GM23338 (cell line): Measurements from ENCODE around the gene NFIB. TPM values are rescaled to one million over a fixed set of nuclear protein-coding genes. Genes with fewer than 3 reads are reported as not detected.

ENCODE experiments used
- ATAC-seq: fragments of 200-7000 bp; cut with Tn5 transposase; 3 replicates; pipeline ENCODE4 v1.9.1; 2020
- DNase-seq: peaks from one replicate; pipeline ENCODE4 v3.0.0-alpha.2; 2015; ENCODE audit warnings: low spot score
- H2AFZ ChIP-seq: fragments of 200-600 bp; sonication (generic); 2 replicates; pipeline ENCODE4 v1.8.0; 2016; ENCODE audit warnings: antibody characterized with exemption, mild to moderate bottlenecking, moderate library complexity
- H3F3A ChIP-seq: fragments of 200-600 bp; sonication (generic); replicated peaks from 2 replicates; pipeline ENCODE4 v1.8.0; 2017; ENCODE audit warnings: antibody characterized with exemption, mixed run types, low read depth
- H3K27ac ChIP-seq: fragments of 200-600 bp; sonication (generic); 2 replicates; pipeline ENCODE4 v1.6.1; 2016; ENCODE audit warnings: low read depth
- H3K27me3 ChIP-seq: fragments of 200-600 bp; sonication (generic); 2 replicates; pipeline ENCODE4 v1.8.0; 2016; ENCODE audit warnings: mild to moderate bottlenecking, mixed run types, moderate library complexity; ENCODE audit not compliant: insufficient read depth
- H3K36me3 ChIP-seq: fragments of 200-600 bp; sonication (generic); 2 replicates; pipeline ENCODE4 v1.8.0; 2016; ENCODE audit warnings: mild to moderate bottlenecking; ENCODE audit not compliant: insufficient read depth
- H3K4me1 ChIP-seq: fragments of 200-600 bp; sonication (generic); 2 replicates; pipeline ENCODE4 v1.8.0; 2016; ENCODE audit warnings: mild to moderate bottlenecking, moderate library complexity; ENCODE audit not compliant: insufficient read depth
- H3K4me2 ChIP-seq: fragments of 200-600 bp; sonication (generic); 2 replicates; pipeline ENCODE4 v1.7.1; 2017; ENCODE audit warnings: mixed run types
- H3K4me3 ChIP-seq: fragments of 200-600 bp; sonication (generic); 2 replicates; pipeline ENCODE4 v1.6.1; 2016; ENCODE audit warnings: mixed run types
- H3K79me2 ChIP-seq: fragments of 200-600 bp; sonication (generic); replicated peaks from 2 replicates; pipeline ENCODE4 v1.8.0; 2017; ENCODE audit warnings: mild to moderate bottlenecking; ENCODE audit not compliant: insufficient read depth
- H3K9me2 ChIP-seq: fragments of 200-600 bp; sonication (generic); 2 replicates; pipeline ENCODE4 v1.8.0; 2017; ENCODE audit not compliant: insufficient read depth
- H4K20me1 ChIP-seq: fragments of 200-600 bp; sonication (generic); replicated peaks from 2 replicates; pipeline ENCODE4 v1.8.0; 2017; ENCODE audit warnings: mild to moderate bottlenecking; ENCODE audit not compliant: insufficient read depth
- H3K27ac Mint-ChIP-seq: 2 replicates; pipeline ENCODE4 v1.8.0; 2020; ENCODE audit warnings: inconsistent platforms, mild to moderate bottlenecking, moderate library complexity, mixed read lengths
- H3K27me3 Mint-ChIP-seq: 3 replicates; pipeline ENCODE4 v1.8.0; 2022; ENCODE audit warnings: low read depth, mild to moderate bottlenecking, moderate library complexity, mixed read lengths, inconsistent platforms; ENCODE audit not compliant: insufficient read depth, poor library complexity
- H3K36me3 Mint-ChIP-seq: 3 replicates; pipeline ENCODE4 v1.8.0; 2021; ENCODE audit warnings: low read depth, mild to moderate bottlenecking, inconsistent platforms, moderate library complexity, mixed read lengths
- H3K4me1 Mint-ChIP-seq: 3 replicates; pipeline ENCODE4 v1.8.0; 2020; ENCODE audit warnings: mild to moderate bottlenecking, inconsistent platforms, mixed read lengths
- H3K4me3 Mint-ChIP-seq: 3 replicates; pipeline ENCODE4 v1.8.0; 2021; ENCODE audit warnings: moderate library complexity, mild to moderate bottlenecking, inconsistent platforms, mixed read lengths
- H3K9me3 Mint-ChIP-seq: 3 replicates; pipeline ENCODE4 v1.8.0; 2020; ENCODE audit warnings: moderate library complexity, mild to moderate bottlenecking, inconsistent platforms, mixed read lengths
- CREB1 ChIP-seq: fragments of 250-450 bp; sonication (Bioruptor Pico); IDR thresholded peaks from 2 replicates; pipeline ENCODE4 v1.5.0; 2020; ENCODE audit warnings: low read depth, mild to moderate bottlenecking, moderate library complexity
- ETS1 ChIP-seq: IDR thresholded peaks from 2 replicates; pipeline ENCODE4 v1.6.1; 2016; ENCODE audit warnings: antibody characterized with exemption
- EZH2 ChIP-seq: fragments of 200-600 bp; sonication (generic); IDR thresholded peaks from one replicate; pipeline ENCODE4 v1.8.0; 2017; ENCODE audit warnings: antibody characterized with exemption, mild to moderate bottlenecking, low read depth; ENCODE audit not compliant: unreplicated experiment
- EZH2phosphoT487 ChIP-seq: fragments of 200-600 bp; sonication (generic); IDR thresholded peaks from one replicate; pipeline ENCODE4 v1.8.1; 2018; ENCODE audit warnings: antibody characterized with exemption; ENCODE audit not compliant: unreplicated experiment
- JUNB ChIP-seq: IDR thresholded peaks from one replicate; pipeline ENCODE4 v1.6.1; 2016; ENCODE audit warnings: antibody characterized with exemption; ENCODE audit not compliant: unreplicated experiment
- NANOG ChIP-seq: IDR thresholded peaks from 2 replicates; pipeline ENCODE4 v1.6.1; 2016; ENCODE audit warnings: antibody characterized with exemption, borderline replicate concordance
- POLR2AphosphoS5 ChIP-seq: IDR thresholded peaks from 2 replicates; pipeline ENCODE4 v1.6.1; 2016; ENCODE audit warnings: antibody characterized with exemption, low read depth
- REST ChIP-seq: IDR thresholded peaks from one replicate; pipeline ENCODE4 v1.6.1; 2018; ENCODE audit warnings: antibody characterized with exemption; ENCODE audit not compliant: unreplicated experiment
- STAT1 ChIP-seq: IDR thresholded peaks from one replicate; pipeline ENCODE4 v1.6.1; 2016; ENCODE audit warnings: antibody characterized with exemption; ENCODE audit not compliant: unreplicated experiment
- ZNF114 ChIP-seq: fragments of 250-450 bp; sonication (Bioruptor Pico); IDR thresholded peaks from 2 replicates; pipeline ENCODE4 v1.5.0; 2020; ENCODE audit warnings: mild to moderate bottlenecking, moderate library complexity
- ZNF331 ChIP-seq: fragments of 250-450 bp; sonication (Bioruptor Pico); IDR thresholded peaks from 2 replicates; pipeline ENCODE4 v1.5.0; 2020; ENCODE audit warnings: low read depth, mild to moderate bottlenecking, moderate library complexity
- polyA plus RNA-seq: library from polyadenylated mRNA; unstranded; fragments of >200 nt; fragmentation: Nextera tagmentation; extraction: Ambion mirVana; gene quantifications from 2 replicates; pipeline ENCODE4 v1.2.1, GENCODE V29; 2016
- total RNA-seq: library from RNA; depleted of rRNA; stranded (reverse); fragments of >200 nt; shearing (Covaris generic); gene quantifications from 2 replicates; pipeline ENCODE4 v1.2.3, GENCODE V29; 2014
- TF ChIP-seq, protein P1 (sequence below), 2 experiments: fragments of 200-600 bp in 1 of 2; sonication (generic) in 1 of 2; conservative IDR thresholded peaks; 2 replicates each; pipeline versions ENCODE4 v1.5.1 to v1.6.1; 2016 to 2017; ENCODE audit warnings: antibody characterized with exemption in 2 of 2, low read depth in 2 of 2, mild to moderate bottlenecking in 2 of 2, moderate library complexity in 1 of 2
- TF ChIP-seq, protein P2 (sequence below): fragments of 250-450 bp; sonication (Bioruptor Pico); IDR thresholded peaks from 2 replicates; pipeline ENCODE4 v1.5.0; 2020; ENCODE audit warnings: mild to moderate bottlenecking, moderate library complexity

Gene NFIB
- total and polyA plus RNA-seq, 2 experiments from 2014 or later, result 3.9 to 4.7 TPM

GRCh38 chr9:14183001-14183400 is 130.9 kb downstream of the NFIB start:
- no peak overlapping the region for H3K27ac ChIP-seq
- H3K9me3 Mint-ChIP-seq, result no peaks in the 10 kb centered on the region
- H3K79me2 ChIP-seq, result no peaks in the 10 kb centered on the region
- no peaks in the 10 kb centered on the region for H4K20me1 ChIP-seq
- no peaks in the 10 kb centered on the region for H3F3A ChIP-seq
- no peak overlapping the region for H3K4me2 ChIP-seq
- H3K27me3 Mint-ChIP-seq, result no peaks in the 10 kb centered on the region
- no peak for ATAC-seq
- TF ChIP-seq ZNF331 (CRISPR knock-in tag), result no peak
- TF ChIP-seq ZNF114, result no peak
- TF ChIP-seq EZH2phosphoT487, result no peak
- no peak for TF ChIP-seq POLR2AphosphoS5
- no peak for TF ChIP-seq JUNB
- TF ChIP-seq, protein P1, sequence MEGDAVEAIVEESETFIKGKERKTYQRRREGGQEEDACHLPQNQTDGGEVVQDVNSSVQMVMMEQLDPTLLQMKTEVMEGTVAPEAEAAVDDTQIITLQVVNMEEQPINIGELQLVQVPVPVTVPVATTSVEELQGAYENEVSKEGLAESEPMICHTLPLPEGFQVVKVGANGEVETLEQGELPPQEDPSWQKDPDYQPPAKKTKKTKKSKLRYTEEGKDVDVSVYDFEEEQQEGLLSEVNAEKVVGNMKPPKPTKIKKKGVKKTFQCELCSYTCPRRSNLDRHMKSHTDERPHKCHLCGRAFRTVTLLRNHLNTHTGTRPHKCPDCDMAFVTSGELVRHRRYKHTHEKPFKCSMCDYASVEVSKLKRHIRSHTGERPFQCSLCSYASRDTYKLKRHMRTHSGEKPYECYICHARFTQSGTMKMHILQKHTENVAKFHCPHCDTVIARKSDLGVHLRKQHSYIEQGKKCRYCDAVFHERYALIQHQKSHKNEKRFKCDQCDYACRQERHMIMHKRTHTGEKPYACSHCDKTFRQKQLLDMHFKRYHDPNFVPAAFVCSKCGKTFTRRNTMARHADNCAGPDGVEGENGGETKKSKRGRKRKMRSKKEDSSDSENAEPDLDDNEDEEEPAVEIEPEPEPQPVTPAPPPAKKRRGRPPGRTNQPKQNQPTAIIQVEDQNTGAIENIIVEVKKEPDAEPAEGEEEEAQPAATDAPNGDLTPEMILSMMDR (conservative IDR thresholded peaks at IDR 0.05; ENCODE audit: low read depth in 2 of 2), result no peak
- TF ChIP-seq CREB1, result no peak
- TF ChIP-seq, protein P2, sequence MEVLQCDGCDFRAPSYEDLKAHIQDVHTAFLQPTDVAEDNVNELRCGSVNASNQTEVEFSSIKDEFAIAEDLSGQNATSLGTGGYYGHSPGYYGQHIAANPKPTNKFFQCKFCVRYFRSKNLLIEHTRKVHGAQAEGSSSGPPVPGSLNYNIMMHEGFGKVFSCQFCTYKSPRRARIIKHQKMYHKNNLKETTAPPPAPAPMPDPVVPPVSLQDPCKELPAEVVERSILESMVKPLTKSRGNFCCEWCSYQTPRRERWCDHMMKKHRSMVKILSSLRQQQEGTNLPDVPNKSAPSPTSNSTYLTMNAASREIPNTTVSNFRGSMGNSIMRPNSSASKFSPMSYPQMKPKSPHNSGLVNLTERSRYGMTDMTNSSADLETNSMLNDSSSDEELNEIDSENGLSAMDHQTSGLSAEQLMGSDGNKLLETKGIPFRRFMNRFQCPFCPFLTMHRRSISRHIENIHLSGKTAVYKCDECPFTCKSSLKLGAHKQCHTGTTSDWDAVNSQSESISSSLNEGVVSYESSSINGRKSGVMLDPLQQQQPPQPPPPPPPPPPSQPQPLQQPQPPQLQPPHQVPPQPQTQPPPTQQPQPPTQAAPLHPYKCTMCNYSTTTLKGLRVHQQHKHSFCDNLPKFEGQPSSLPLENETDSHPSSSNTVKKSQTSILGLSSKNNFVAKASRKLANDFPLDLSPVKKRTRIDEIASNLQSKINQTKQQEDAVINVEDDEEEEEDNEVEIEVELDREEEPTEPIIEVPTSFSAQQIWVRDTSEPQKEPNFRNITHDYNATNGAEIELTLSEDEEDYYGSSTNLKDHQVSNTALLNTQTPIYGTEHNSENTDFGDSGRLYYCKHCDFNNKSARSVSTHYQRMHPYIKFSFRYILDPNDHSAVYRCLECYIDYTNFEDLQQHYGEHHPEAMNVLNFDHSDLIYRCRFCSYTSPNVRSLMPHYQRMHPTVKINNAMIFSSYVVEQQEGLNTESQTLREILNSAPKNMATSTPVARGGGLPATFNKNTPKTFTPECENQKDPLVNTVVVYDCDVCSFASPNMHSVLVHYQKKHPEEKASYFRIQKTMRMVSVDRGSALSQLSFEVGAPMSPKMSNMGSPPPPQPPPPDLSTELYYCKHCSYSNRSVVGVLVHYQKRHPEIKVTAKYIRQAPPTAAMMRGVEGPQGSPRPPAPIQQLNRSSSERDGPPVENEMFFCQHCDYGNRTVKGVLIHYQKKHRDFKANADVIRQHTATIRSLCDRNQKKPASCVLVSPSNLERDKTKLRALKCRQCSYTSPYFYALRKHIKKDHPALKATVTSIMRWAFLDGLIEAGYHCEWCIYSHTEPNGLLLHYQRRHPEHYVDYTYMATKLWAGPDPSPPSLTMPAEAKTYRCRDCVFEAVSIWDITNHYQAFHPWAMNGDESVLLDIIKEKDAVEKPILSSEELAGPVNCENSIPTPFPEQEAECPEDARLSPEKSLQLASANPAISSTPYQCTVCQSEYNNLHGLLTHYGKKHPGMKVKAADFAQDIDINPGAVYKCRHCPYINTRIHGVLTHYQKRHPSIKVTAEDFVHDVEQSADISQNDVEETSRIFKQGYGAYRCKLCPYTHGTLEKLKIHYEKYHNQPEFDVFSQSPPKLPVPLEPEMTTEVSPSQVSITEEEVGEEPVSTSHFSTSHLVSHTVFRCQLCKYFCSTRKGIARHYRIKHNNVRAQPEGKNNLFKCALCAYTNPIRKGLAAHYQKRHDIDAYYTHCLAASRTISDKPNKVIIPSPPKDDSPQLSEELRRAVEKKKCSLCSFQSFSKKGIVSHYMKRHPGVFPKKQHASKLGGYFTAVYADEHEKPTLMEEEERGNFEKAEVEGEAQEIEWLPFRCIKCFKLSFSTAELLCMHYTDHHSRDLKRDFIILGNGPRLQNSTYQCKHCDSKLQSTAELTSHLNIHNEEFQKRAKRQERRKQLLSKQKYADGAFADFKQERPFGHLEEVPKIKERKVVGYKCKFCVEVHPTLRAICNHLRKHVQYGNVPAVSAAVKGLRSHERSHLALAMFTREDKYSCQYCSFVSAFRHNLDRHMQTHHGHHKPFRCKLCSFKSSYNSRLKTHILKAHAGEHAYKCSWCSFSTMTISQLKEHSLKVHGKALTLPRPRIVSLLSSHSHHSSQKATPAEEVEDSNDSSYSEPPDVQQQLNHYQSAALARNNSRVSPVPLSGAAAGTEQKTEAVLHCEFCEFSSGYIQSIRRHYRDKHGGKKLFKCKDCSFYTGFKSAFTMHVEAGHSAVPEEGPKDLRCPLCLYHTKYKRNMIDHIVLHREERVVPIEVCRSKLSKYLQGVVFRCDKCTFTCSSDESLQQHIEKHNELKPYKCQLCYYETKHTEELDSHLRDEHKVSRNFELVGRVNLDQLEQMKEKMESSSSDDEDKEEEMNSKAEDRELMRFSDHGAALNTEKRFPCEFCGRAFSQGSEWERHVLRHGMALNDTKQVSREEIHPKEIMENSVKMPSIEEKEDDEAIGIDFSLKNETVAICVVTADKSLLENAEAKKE (CRISPR knock-in tag), result no peak
- no peak for TF ChIP-seq EZH2
- TF ChIP-seq ETS1, result no peak
- TF ChIP-seq REST, result no peak
- TF ChIP-seq NANOG, result no peak
- no peak for TF ChIP-seq STAT1
- H3K27me3 ChIP-seq, result no peaks in the 10 kb centered on the region
- no peaks in the 10 kb centered on the region for H3K36me3 ChIP-seq
- DNase-seq, result no peak
- no peak overlapping the region for H3K4me3 Mint-ChIP-seq
- H3K4me1 Mint-ChIP-seq, result peaks cover 6% of the 10 kb centered on the region; the same call in 1 of the 3 replicates
- H2AFZ ChIP-seq, result no peak overlapping the region
- no peak overlapping the region for H3K4me3 ChIP-seq
- H3K36me3 Mint-ChIP-seq, result 0 out of 3 replicates have a peak, but pooled peaks cover 4% of the 10 kb centered on the region
- no peaks in the 10 kb centered on the region for H3K4me1 ChIP-seq
- H3K9me2 ChIP-seq, result no peaks in the 10 kb centered on the region
- no peak overlapping the region for H3K27ac Mint-ChIP-seq
